AG09319 (cell line): ENCODE results near the gene SMARCC1.

Source experiments
- DNase-seq: peaks from one replicate; pipeline ENCODE4 v3.0.0-alpha.2; 2010; ENCODE audit warnings: low read depth; ENCODE audit errors: extremely low read depth
- TF ChIP-seq, protein P1 (sequence below): IDR thresholded peaks from 2 replicates; pipeline ENCODE4 v1.5.1; 2011; ENCODE audit warnings: low read depth, mild to moderate bottlenecking, inconsistent platforms, low read length, moderate library complexity

Gene SMARCC1

DNA sequence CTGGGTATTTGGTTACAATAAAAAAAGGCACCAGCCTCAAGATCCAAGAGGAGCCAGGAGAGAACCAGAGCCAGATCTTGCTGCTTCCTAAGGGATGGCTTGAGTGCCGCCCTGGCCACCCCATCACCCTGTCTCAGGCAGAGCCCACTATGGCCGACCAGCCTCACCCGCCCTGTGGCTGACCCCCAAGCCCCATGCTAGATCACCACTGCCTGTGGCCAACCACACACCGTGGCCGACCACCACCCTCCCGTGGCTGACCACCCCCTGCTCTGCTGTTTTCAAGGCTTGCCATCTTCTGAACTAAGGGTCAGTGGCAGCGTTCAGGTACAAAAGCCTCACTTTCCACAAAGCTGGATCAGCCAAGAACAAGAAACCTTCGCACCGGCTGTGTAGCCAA is 215.0 kb downstream of the SMARCC1 start:
- TF ChIP-seq, protein P1, sequence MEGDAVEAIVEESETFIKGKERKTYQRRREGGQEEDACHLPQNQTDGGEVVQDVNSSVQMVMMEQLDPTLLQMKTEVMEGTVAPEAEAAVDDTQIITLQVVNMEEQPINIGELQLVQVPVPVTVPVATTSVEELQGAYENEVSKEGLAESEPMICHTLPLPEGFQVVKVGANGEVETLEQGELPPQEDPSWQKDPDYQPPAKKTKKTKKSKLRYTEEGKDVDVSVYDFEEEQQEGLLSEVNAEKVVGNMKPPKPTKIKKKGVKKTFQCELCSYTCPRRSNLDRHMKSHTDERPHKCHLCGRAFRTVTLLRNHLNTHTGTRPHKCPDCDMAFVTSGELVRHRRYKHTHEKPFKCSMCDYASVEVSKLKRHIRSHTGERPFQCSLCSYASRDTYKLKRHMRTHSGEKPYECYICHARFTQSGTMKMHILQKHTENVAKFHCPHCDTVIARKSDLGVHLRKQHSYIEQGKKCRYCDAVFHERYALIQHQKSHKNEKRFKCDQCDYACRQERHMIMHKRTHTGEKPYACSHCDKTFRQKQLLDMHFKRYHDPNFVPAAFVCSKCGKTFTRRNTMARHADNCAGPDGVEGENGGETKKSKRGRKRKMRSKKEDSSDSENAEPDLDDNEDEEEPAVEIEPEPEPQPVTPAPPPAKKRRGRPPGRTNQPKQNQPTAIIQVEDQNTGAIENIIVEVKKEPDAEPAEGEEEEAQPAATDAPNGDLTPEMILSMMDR, result no peak

DNA sequence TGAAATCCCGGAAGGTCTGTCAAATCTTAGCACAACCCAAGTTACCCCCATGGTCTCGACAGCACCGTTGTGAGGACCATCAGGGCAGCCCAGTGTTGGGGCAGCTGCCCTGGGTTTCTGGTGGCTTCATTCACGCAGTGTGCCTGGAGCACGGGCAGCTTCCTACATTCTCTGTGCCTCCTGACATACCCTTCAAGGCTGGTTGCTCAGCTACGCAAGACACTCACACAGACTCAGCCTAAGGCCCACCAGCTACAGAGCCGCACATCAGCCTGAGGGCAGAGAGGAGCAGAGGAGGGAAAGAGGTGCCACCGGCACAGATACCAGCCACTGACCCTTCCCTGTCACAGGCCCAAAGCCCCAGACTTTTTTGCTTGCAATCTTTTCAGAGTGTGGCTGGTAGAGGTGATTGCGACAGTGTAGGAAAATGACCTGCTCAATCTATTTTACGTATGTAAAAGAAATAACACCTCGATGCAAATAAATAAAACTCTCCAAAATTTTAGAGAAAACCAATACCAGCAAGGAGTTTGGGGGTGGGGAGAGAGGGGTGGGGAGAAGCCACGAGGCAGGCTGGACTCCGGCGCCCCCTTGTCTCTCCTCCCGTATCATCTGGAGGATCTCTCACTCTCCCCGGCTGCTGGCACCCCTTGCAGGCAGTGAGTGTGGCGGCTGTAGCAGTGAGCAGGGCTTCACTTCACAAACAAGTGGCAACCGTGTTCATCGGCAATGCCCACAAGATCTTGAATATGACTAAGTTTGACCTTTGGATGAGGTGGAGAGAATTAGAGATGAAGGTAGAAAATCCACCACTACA is 215.8 kb downstream of the SMARCC1 start:
- DNase-seq, result no peak
- TF ChIP-seq, protein P1, result no peak

More for the DNA sequence above, 215.0 kb downstream of the SMARCC1 start:
- no peak for DNase-seq

DNA sequence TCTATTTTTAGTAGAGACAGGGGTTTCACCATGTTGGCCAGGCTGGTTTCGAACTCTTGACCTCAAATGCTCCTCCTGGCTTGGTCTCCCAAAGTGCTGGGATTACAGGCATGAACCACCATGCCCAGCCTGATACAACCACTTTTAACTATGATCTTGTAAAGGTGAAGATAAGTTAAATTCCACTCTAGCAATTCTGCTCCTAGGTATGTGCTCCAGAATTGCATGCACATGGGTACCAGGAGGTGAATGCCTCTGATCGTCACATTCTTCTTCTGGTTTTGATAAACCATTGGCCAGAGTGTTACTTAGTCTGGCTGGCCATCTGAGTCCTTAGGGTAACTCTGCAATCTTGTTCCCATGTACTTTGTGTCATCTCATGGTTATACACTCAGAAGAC is 225.3 kb downstream of the SMARCC1 start:
- DNase-seq, result no peak
- TF ChIP-seq, protein P1, result no peak

DNA sequence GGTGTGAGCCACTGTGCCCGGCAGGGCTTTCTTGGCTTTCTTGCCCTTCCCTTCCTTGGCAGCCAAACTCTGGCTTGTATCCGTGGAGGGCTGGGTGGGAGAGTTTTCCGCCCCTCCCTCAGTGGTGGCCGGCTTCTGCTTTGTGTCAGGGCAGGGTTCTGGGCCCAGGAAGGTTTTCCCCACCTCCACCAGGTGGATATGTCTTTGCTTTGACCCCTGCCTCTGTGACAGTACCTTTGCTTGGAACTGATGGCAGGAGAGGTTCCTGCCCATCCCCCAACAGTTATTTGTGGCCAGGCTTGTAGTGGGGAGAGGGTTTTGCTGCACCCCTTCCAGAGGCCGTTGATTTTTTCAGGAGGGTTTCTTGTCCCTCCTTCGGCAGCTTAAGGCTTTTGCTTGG is 227.4 kb downstream of the SMARCC1 start:
- no peak for DNase-seq
- TF ChIP-seq, protein P1, result no peak

DNA sequence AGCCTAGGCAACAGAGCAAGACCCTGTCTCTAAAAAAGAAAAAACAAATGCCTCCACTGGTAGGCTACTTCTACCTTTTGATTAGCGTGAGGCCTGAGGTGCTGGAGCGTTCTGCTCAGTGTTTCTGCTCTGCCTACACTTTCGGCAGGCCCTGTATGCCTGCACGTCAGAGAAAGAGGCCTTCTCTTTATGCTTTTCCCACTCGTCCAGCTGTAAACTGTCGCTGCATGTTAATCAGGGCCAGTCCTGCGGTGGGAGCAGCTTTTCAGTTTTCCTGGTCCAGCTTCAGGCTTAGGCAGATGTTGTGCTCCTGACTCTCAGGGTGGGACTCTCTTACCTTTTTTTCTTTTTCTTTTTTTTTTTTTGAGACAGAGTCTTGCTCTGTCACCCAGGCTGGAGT is 228.3 kb downstream of the SMARCC1 start:
- TF ChIP-seq, protein P1, result no peak
- DNase-seq, result no peak

DNA sequence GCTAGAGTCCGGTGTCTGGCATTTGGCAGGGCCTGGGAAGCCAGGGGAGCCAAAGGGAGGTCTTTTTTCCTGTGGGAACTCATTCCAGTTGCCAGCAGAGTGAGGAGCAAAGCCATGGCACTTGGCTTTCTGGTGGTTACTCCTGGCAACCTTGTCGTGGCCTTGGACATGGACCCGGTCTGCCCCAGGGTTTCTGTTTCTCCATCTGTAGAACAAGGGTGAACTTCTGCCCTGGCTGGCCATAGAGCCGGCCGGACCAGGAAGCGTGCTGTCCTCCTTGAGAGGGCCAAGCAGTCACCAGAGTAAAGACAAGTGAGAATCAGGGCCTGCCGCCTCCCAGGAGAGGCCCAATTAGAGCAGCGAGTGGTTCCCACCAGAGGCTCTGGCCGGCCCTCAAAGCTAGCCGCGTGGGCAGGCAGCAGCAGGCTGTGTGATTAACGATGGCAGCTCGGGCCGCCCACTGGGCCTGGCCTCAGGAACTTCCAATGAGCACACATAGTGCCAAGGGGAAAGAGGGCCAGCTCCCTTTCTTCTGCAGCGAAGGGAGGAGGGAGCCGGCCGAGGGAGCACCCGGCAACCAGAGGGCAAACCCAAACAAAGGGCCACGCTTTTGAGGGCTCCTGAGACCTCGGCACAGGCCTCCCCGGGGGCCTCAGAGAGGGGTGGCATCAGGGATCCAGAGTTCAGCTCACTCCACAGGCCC is 239.1 kb downstream of the SMARCC1 start:
- TF ChIP-seq, protein P1, result no peak
- DNase-seq, result no peak

DNA sequence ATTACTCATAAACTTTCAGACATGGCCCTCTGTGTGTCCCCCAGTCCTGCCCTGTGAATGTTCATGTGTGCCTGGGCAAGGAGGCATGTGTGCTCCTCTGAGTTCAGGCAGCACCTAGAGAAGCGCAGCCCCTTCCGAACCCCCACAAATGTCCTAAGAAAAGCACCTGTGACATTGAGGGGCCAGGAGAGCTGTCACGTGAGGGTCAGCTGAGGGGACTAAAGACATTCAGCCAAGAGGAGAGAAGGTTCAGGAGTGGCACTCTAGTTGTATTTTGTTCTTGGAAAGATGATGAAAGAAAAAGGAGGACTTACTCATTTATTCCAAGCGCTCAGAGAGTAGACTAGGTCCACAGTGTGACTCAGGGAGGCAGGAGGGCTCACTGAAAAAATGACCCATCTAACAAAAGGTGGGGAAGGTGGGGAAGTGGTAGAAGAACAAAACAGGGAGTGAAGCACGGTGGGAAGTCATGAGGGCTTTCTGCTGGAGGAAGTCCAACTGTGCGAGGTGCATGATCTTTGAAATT is 240.0 kb downstream of the SMARCC1 start:
- TF ChIP-seq, protein P1, result no peak
- no peak for DNase-seq
